NCI-H510A (cell line): ENCODE data around the gene SHBG.
"Not testable (repeated sequence)": the region's sequence is repeated elsewhere in the genome, so short reads cannot be mapped to it uniquely, and the experiment has no call there.

Source experiments
- DNase-seq: peaks from one replicate; lab custom pipeline; 2025; lab: John Stamatoyannopoulos, UW

SHBG gene

GRCh38 chr17:7612294-7612640 is 17.7 kb upstream of the SHBG start:
- DNase-seq, result no peak

GRCh38 chr17:7613769-7614424 is 16.0 kb upstream of the SHBG start:
- no peak for DNase-seq

- peak; percentile 98 for DNase-seq
These were observed 15.3 kb upstream of the SHBG start, which contains the start of gene FXR2 for GRCh38 chr17:7614425-7615264. FXR2 (minus strand) TSS chr17:7614897; CDS start chr17:7614532, 365 bp downstream.

- DNase-seq, result no peak
These were observed 14.6 kb upstream of the SHBG start for GRCh38 chr17:7615265-7615747.

GRCh38 chr17:7618608-7619007 is 11.3 kb upstream of the SHBG start:
- no peak for DNase-seq

- no peak for DNase-seq
These were observed 9.1 kb upstream of the SHBG start for GRCh38 chr17:7620835-7621234.

GRCh38 chr17:7623661-7624060 is 6.3 kb upstream of the SHBG start:
- no peak for DNase-seq

GRCh38 chr17:7625749-7626148 is 4.2 kb upstream of the SHBG start:
- DNase-seq, result not testable (repeated sequence)

GRCh38 chr17:7626307-7626706 is 3.6 kb upstream of the SHBG start:
- no peak for DNase-seq

- no peak for DNase-seq
These were observed 3.0 kb upstream of the SHBG start for GRCh38 chr17:7626956-7627249.

GRCh38 chr17:7627250-7628121 is 2.4 kb upstream of the SHBG start, which contains the start of gene SAT2:
SAT2 (minus strand) TSS chr17:7627821; CDS start chr17:7627635, 186 bp downstream.
- peak; percentile 79 for DNase-seq

GRCh38 chr17:7631398-7632380 is 1.8 kb downstream of the SHBG start:
- no peak for DNase-seq

GRCh38 chr17:7632492-7632894 is 2.6 kb downstream of the SHBG start:
- no peak for DNase-seq

GRCh38 chr17:7633093-7633492 is 3.2 kb downstream of the SHBG start:
- no peak for DNase-seq

GRCh38 chr17:7634384-7634783 is 4.4 kb downstream of the SHBG start:
- DNase-seq, result peak; percentile 9

- DNase-seq, result no peak
These were observed 6.2 kb downstream of the SHBG start for GRCh38 chr17:7636163-7636562.

GRCh38 chr17:7640783-7641182 is 10.8 kb downstream of the SHBG start:
- DNase-seq, result no peak

- not testable (repeated sequence) for DNase-seq
These were observed 11.7 kb downstream of the SHBG start for GRCh38 chr17:7641635-7642034.

GRCh38 chr17:7644775-7645174 is 14.8 kb downstream of the SHBG start:
- DNase-seq, result no peak

- DNase-seq, result no peak
These were observed 16.5 kb downstream of the SHBG start for GRCh38 chr17:7646457-7646856.

GRCh38 chr17:7647018-7647417 is 17.1 kb downstream of the SHBG start:
- DNase-seq, result no peak
